C4-2B (cell line): ENCODE measurements around the gene DDAH2.

Source experiments
- CTCF ChIP-seq: fragments of 450-650 bp; conservative IDR thresholded peaks from 2 replicates; pipeline ENCODE4 v1.5.1; 2017; ENCODE audit warnings: mild to moderate bottlenecking
- ZFX ChIP-seq: fragments of 450-650 bp; IDR thresholded peaks from 2 replicates; pipeline ENCODE4 v1.6.1; 2017

GRCh38 chr6:31771992-31772358 is 42.9 kb upstream of the DDAH2 start:
- TF ChIP-seq CTCF (no peak), ZFX (no peak)
